ENCODE results near the gene CD81. TPM values are rescaled to one million over a fixed set of nuclear protein-coding genes. Genes with fewer than 3 reads are reported as not detected.
A peak's percentile ranks its signal among the peaks of the same experiment; 100 is the strongest.

The CD81 gene
- total RNA-seq, 1 donor from 2014 or later: 723 TPM

- DNase-seq (ENCODE audit: low spot score): no peak
Measured at GRCh38 chr11:2388431-2389376, 11.6 kb downstream of the CD81 start.

GRCh38 chr11:2389377-2390026 lies 12.4 kb downstream of the CD81 start:
- DNase-seq (ENCODE audit: low spot score): no peak

- no peak for DNase-seq (ENCODE audit: low spot score)
Measured at GRCh38 chr11:2390091-2390724, 13.1 kb downstream of the CD81 start.

- no peak for DNase-seq (ENCODE audit: low spot score)
Measured at GRCh38 chr11:2390725-2391151, 13.6 kb downstream of the CD81 start.

- DNase-seq (ENCODE audit: low spot score): no peak
Measured at GRCh38 chr11:2391181-2391975, 14.3 kb downstream of the CD81 start.

GRCh38 chr11:2392241-2392959 lies 15.3 kb downstream of the CD81 start:
- DNase-seq (ENCODE audit: low spot score): no peak

GRCh38 chr11:2393111-2393868 lies 16.2 kb downstream of the CD81 start:
- DNase-seq (ENCODE audit: low spot score): no peak

- DNase-seq (ENCODE audit: low spot score): no peak
Measured at GRCh38 chr11:2393941-2394817, 17.1 kb downstream of the CD81 start.

- DNase-seq (ENCODE audit: low spot score): no peak
Measured at GRCh38 chr11:2394818-2395105, 17.7 kb downstream of the CD81 start.

GRCh38 chr11:2395211-2395730 lies 18.2 kb downstream of the CD81 start:
- no peak for DNase-seq (ENCODE audit: low spot score)

- DNase-seq (ENCODE audit: low spot score): no peak
Measured at GRCh38 chr11:2395856-2396255, 18.7 kb downstream of the CD81 start.

- DNase-seq (ENCODE audit: low spot score): no peak
Measured at GRCh38 chr11:2396471-2396870, 19.4 kb downstream of the CD81 start.

- no peak for DNase-seq (ENCODE audit: low spot score)
Measured at GRCh38 chr11:2397005-2397404, 19.9 kb downstream of the CD81 start.

- no peak for DNase-seq (ENCODE audit: low spot score)
Measured at GRCh38 chr11:2398664-2399355, 21.7 kb downstream of the CD81 start.

- no peak for DNase-seq (ENCODE audit: low spot score)
Measured at GRCh38 chr11:2399488-2400068, 22.5 kb downstream of the CD81 start.

- peak; percentile 100 for DNase-seq (ENCODE audit: low spot score)
Measured at GRCh38 chr11:2400069-2400761, 23.1 kb downstream of the CD81 start, which contains the start of gene TSSC4. Gene TSSC4 (plus strand): TSS chr11:2400750. CDS start chr11:2402634, 1,884 bp downstream.
